ENCODE measurements around the gene CXCL17. TPM values are rescaled to one million over a fixed set of nuclear protein-coding genes. Genes with fewer than 3 reads are reported as not detected.

Gene CXCL17
- total RNA-seq, 3 donors from 2014 or later, result not detected

DNA sequence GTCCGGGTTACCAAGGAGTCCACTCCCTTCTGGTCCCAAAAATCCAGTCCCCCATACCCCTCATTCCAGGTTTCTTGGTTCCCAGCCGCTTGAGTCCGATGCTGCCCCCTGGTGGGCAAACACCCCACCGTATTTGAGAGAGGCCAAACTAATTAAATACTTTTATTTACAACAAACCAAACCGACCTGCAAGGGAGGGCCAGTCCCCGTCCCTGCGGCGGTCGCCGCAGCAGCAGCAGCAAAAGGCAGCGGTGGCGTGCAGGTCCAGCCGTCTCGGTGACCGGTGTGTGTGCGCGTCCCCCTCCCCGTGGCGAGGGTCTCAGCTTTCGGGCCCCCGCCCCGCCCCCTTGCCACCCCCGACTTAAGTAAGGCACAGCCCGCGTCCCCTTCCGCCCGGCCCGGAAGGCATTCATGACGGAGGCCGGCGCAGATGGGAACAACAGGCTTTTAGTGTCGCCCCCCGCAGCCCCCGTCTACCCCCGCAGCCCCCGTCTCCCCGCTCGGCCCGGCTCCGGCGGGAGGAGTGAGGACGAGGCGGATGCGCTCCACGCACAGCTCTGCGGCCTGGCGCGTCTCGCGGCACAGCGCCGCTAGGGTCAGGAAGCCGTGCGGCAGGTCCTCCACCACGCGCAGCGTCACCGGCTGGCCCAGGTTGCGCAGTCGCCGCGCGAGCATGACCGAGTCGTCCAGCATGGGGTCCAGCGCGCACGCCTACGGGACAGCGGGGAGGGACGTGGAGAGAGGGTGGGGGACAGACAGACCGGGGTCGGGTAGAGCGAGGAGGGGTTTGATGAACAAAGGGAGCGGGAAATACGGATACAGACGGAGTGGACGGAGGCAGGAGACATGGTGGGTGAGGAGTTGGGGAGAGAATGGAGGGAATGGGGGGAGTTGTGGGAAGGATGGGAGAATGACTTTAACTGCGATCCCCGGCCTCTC, 41.1 kb downstream of the CXCL17 start:
- DNase-seq, result peak; percentile 80 to 91 (median 85)
- TF ChIP-seq, protein P1, sequence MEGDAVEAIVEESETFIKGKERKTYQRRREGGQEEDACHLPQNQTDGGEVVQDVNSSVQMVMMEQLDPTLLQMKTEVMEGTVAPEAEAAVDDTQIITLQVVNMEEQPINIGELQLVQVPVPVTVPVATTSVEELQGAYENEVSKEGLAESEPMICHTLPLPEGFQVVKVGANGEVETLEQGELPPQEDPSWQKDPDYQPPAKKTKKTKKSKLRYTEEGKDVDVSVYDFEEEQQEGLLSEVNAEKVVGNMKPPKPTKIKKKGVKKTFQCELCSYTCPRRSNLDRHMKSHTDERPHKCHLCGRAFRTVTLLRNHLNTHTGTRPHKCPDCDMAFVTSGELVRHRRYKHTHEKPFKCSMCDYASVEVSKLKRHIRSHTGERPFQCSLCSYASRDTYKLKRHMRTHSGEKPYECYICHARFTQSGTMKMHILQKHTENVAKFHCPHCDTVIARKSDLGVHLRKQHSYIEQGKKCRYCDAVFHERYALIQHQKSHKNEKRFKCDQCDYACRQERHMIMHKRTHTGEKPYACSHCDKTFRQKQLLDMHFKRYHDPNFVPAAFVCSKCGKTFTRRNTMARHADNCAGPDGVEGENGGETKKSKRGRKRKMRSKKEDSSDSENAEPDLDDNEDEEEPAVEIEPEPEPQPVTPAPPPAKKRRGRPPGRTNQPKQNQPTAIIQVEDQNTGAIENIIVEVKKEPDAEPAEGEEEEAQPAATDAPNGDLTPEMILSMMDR (IDR thresholded peaks at IDR 0.05), result no peak

DNA sequence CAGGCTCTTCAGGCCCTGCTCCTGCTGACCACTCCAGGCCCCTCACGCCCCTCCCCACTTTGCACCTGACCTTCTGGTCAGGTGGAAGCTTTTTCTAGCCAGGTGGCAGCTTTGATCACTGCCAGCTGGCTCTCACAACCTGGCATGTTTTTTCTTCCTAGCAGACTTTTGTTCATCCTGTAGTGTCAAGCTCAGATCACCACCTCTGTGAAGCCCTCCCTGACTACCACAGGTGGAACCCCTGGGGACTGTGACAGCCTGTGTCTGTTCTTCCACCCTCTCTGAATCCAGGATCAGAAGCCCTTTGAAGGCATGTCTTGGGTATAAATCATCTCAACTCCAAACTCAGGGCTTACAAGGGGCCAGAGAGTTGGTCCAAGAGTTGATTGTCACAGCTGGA, 42.3 kb downstream of the CXCL17 start:
- intact Hi-C loops (cut with DNase I, micrococcal nuclease), result no loop called here
- ATAC-seq, result no peak
- no peak for DNase-seq
- Histone ChIP-seq H3K4me3 (no peak overlapping the region), H3K36me3 (ENCODE audit: low read depth) (no peaks in the 10 kb centered on the region), H3K9me3 (no peaks in the 10 kb centered on the region), H3K4me1 (ENCODE audit: low read depth) (peaks cover 20% of the 10 kb centered on the region)
- TF ChIP-seq, protein P1 (IDR thresholded peaks at IDR 0.05), result no peak

More for the DNA sequence above, 41.1 kb downstream of the CXCL17 start:
- peaks cover 15% of the 10 kb centered on the region for H3K4me1 ChIP-seq (ENCODE audit: low read depth)
- H3K36me3 ChIP-seq (ENCODE audit: low read depth), result no peaks in the 10 kb centered on the region
- H3K4me3 ChIP-seq, result peak overlapping the region; percentile 9
- intact Hi-C loops (cut with DNase I, micrococcal nuclease), result no loop called here
- H3K9me3 ChIP-seq, result no peaks in the 10 kb centered on the region
- ATAC-seq, result peak; percentile 67

DNA sequence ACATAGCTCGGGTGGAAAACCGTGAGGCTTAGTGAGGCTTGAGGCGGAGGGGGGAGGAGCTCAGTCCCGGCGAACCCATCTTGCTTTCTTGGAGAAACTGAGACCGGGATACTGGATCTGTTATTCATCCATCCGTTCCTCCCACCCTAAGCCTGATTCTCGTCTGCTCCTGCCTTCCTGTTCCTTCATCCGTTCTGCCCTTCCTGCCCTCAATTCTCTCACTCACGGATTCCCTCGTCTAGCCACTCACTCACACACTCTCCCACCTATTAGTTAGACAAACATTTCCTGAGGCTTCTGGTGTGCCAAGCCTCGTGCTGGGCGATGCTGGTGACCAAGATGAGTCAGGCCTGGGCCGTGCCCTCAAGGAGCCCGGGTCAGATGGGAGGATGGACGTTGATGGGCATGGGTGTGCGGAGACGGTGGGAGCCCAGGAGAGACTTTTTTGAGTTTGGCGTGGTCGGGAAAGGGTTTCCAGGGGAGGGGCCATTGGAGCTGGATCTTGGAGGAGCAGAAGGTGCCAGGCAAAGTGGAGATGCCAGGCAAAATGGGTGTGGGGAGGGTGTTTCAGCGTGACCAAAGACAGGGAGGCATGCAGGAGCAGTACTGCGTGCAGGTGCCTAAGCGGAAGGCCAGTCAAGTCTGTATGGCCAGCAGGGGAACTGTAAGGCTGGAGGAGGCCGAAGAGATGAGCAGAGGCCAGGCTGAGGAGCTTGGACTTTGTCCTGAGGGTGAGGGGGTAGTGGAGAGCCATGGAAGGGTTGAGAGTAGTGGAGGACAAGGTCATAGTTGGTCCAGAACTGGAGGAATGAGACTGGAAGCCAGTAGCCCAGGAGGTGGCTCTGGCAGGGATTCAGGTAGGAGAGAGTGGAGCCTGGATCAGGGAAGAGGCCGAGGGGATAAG, 45.2 kb downstream of the CXCL17 start:
- TF ChIP-seq, protein P1 (IDR thresholded peaks at IDR 0.05), result no peak
- ATAC-seq (no peak), DNase-seq (peak in 1 of 3 donors; percentile 46)
- H3K4me1 ChIP-seq (ENCODE audit: low read depth), result peaks cover 20% of the 10 kb centered on the region
- peak overlapping the region; percentile 37 for H3K4me3 ChIP-seq
- no peaks in the 10 kb centered on the region for H3K9me3 ChIP-seq
- intact Hi-C loops (cut with DNase I, micrococcal nuclease), result no loop called here
- H3K36me3 ChIP-seq (ENCODE audit: low read depth), result no peaks in the 10 kb centered on the region

DNA sequence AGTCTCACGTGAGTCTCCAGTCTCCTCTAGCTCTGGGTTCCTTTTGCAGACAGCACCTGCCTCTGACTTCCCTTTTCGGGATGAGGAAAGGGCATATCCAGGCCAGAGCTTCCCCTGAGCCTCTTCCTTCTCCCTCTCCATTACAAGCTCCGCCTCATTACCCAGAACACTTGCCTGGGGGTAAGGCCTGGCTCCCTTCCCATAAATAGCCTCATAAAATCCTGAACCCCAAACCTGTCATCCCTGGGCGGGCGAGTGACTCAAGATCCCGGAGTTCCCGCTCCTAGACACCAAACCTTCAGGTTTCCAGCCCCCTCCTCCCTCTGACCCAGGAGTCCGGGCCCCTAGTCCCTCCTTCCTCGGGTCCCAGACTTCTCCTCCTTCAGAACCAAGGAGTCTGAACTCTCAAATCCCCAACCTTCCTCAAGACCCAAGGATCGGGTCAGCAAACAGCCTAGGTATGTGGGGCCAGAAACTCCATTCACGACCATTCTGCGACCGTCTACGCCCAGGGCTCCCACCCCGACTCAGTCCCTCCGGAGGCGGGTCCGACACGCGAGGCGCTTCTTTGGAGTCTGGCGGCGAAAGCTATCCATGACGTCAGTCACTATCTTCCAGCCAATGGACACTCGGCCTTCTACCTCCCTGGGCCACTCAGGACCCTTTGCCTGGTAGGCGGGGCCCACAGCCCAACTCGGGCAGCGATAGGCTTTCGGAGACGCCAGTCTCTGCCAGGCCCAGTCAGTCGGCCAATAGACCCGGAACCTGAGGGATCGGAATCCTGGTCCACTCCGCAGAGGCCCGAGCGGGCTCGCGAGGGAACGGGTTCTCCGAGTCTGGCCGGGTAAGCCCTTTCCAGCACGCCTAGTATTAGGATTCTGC, 46.1 kb downstream of the CXCL17 start:
- H3K4me1 ChIP-seq (ENCODE audit: low read depth), result peaks cover 20% of the 10 kb centered on the region
- intact Hi-C loops (cut with DNase I, micrococcal nuclease), result no loop called here
- H3K36me3 ChIP-seq (ENCODE audit: low read depth), result no peaks in the 10 kb centered on the region
- ATAC-seq (peak; percentile 97), DNase-seq (peak; percentile 98 to 100 (median 99))
- peak overlapping the region; percentile 37 for H3K4me3 ChIP-seq
- TF ChIP-seq, protein P1 (IDR thresholded peaks at IDR 0.05), result peak; percentile 17
- no peaks in the 10 kb centered on the region for H3K9me3 ChIP-seq

DNA sequence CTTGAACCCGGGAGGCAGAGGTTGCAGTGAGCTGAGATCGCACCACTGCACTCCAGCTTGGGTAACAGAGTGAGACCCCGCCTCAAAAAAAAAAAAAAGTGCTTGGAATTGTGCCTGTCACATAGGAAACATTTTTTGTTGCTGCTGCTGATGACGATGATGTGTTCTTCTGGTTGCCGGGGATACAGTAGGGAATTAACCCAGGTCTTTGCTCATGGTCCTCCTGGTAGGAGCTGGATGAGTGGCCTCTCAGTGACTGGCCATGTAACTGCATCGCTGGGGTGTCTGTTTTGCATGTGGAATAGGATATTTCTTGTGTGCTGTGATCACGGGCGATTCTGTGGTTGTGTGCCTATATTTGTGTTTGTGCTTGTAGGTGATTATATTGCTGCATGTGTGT, 48.0 kb downstream of the CXCL17 start:
- Histone ChIP-seq H3K4me3 (no peak overlapping the region), H3K9me3 (no peaks in the 10 kb centered on the region), H3K4me1 (ENCODE audit: low read depth) (peaks cover 13% of the 10 kb centered on the region), H3K36me3 (ENCODE audit: low read depth) (no peaks in the 10 kb centered on the region)
- TF ChIP-seq, protein P1 (IDR thresholded peaks at IDR 0.05), result no peak
- ATAC-seq (no peak), DNase-seq (no peak)
- intact Hi-C loops (cut with DNase I, micrococcal nuclease), result no loop called here
